ENCODE measurements around the gene TMEM247.

TMEM247 gene

GRCh38 chr2:46498681-46499080, 19.3 kb downstream of the TMEM247 start:
- no peak for DNase-seq (ENCODE audit: low read depth in 1 of 2, low spot score in 1 of 2)
- in situ Hi-C loops (cut with HindIII; ENCODE audit: low pct_unique_long_range_greater_than_20kb, low sequenced_read_pairs), result no loop called here
- no peak for TF ChIP-seq JUND (IDR thresholded peaks at IDR 0.05; ENCODE audit: low read depth)

GRCh38 chr2:46499392-46499785, 20.0 kb downstream of the TMEM247 start:
- no peak for DNase-seq (ENCODE audit: low read depth in 1 of 2, low spot score in 1 of 2)
- no peak for TF ChIP-seq JUND (IDR thresholded peaks at IDR 0.05; ENCODE audit: low read depth)
- in situ Hi-C loops (cut with HindIII; ENCODE audit: low pct_unique_long_range_greater_than_20kb, low sequenced_read_pairs), result no loop called here

GRCh38 chr2:46500801-46501200, 21.4 kb downstream of the TMEM247 start:
- in situ Hi-C loops (cut with HindIII; ENCODE audit: low pct_unique_long_range_greater_than_20kb, low sequenced_read_pairs), result no loop called here
- no peak for DNase-seq (ENCODE audit: low read depth in 1 of 2, low spot score in 1 of 2)
- TF ChIP-seq JUND (IDR thresholded peaks at IDR 0.05; ENCODE audit: low read depth), result no peak

- in situ Hi-C loops (cut with HindIII; ENCODE audit: low pct_unique_long_range_greater_than_20kb, low sequenced_read_pairs), result no loop called here
- no peak for DNase-seq (ENCODE audit: low read depth in 1 of 2, low spot score in 1 of 2)
- TF ChIP-seq JUND (IDR thresholded peaks at IDR 0.05; ENCODE audit: low read depth), result no peak
These were observed 23.0 kb downstream of the TMEM247 start for GRCh38 chr2:46502291-46502885.

GRCh38 chr2:46503686-46504085, 24.3 kb downstream of the TMEM247 start:
- DNase-seq (ENCODE audit: low read depth in 1 of 2, low spot score in 1 of 2), result no peak
- in situ Hi-C loops (cut with HindIII; ENCODE audit: low pct_unique_long_range_greater_than_20kb, low sequenced_read_pairs), result no loop called here
- TF ChIP-seq JUND (IDR thresholded peaks at IDR 0.05; ENCODE audit: low read depth), result no peak

GRCh38 chr2:46504221-46504620, 24.9 kb downstream of the TMEM247 start:
- in situ Hi-C loops (cut with HindIII; ENCODE audit: low pct_unique_long_range_greater_than_20kb, low sequenced_read_pairs), result no loop called here

GRCh38 chr2:46504685-46505471, 25.5 kb downstream of the TMEM247 start:
- TF ChIP-seq JUND (IDR thresholded peaks at IDR 0.05; ENCODE audit: low read depth), result no peak
- in situ Hi-C loops (cut with HindIII; ENCODE audit: low pct_unique_long_range_greater_than_20kb, low sequenced_read_pairs), result no loop called here
- DNase-seq (ENCODE audit: low read depth in 1 of 2, low spot score in 1 of 2), result no peak

More at GRCh38 chr2:46504221-46504620, 24.9 kb downstream of the TMEM247 start:
- DNase-seq (ENCODE audit: low read depth in 1 of 2, low spot score in 1 of 2), result no peak
- TF ChIP-seq JUND (IDR thresholded peaks at IDR 0.05; ENCODE audit: low read depth), result no peak

- no peak for DNase-seq (ENCODE audit: low read depth in 1 of 2, low spot score in 1 of 2)
- in situ Hi-C loops (cut with HindIII; ENCODE audit: low pct_unique_long_range_greater_than_20kb, low sequenced_read_pairs), result no loop called here
- no peak for TF ChIP-seq JUND (IDR thresholded peaks at IDR 0.05; ENCODE audit: low read depth)
These were observed 26.1 kb downstream of the TMEM247 start for GRCh38 chr2:46505472-46505783.

- no peak for TF ChIP-seq JUND (IDR thresholded peaks at IDR 0.05; ENCODE audit: low read depth)
- DNase-seq (ENCODE audit: low read depth in 1 of 2, low spot score in 1 of 2), result no peak
- in situ Hi-C loops (cut with HindIII; ENCODE audit: low pct_unique_long_range_greater_than_20kb, low sequenced_read_pairs), result no loop called here
These were observed 26.9 kb downstream of the TMEM247 start for GRCh38 chr2:46506131-46506706.

- no peak for DNase-seq (ENCODE audit: low read depth in 1 of 2, low spot score in 1 of 2)
- in situ Hi-C loops (cut with HindIII; ENCODE audit: low pct_unique_long_range_greater_than_20kb, low sequenced_read_pairs), result no loop called here
- TF ChIP-seq JUND (IDR thresholded peaks at IDR 0.05; ENCODE audit: low read depth), result no peak
These were observed 28.9 kb downstream of the TMEM247 start for GRCh38 chr2:46508312-46508711.

GRCh38 chr2:46508759-46509158, 29.4 kb downstream of the TMEM247 start:
- DNase-seq (ENCODE audit: low read depth in 1 of 2, low spot score in 1 of 2), result no peak
- in situ Hi-C loops (cut with HindIII; ENCODE audit: low pct_unique_long_range_greater_than_20kb, low sequenced_read_pairs), result no loop called here

GRCh38 chr2:46509804-46510203, 30.4 kb downstream of the TMEM247 start:
- in situ Hi-C loops (cut with HindIII; ENCODE audit: low pct_unique_long_range_greater_than_20kb, low sequenced_read_pairs), result no loop called here
- no peak for DNase-seq (ENCODE audit: low read depth in 1 of 2, low spot score in 1 of 2)
- no peak for TF ChIP-seq JUND (IDR thresholded peaks at IDR 0.05; ENCODE audit: low read depth)

More at GRCh38 chr2:46508759-46509158, 29.4 kb downstream of the TMEM247 start:
- TF ChIP-seq JUND (IDR thresholded peaks at IDR 0.05; ENCODE audit: low read depth), result no peak

- no peak for TF ChIP-seq JUND (IDR thresholded peaks at IDR 0.05; ENCODE audit: low read depth)
- DNase-seq (ENCODE audit: low read depth in 1 of 2, low spot score in 1 of 2), result no peak
- in situ Hi-C loops (cut with HindIII; ENCODE audit: low pct_unique_long_range_greater_than_20kb, low sequenced_read_pairs), result no loop called here
These were observed 31.3 kb downstream of the TMEM247 start for GRCh38 chr2:46510598-46511177.

Data from T47D (cell line).